ENCODE data around the gene PTPRA. TPM values are rescaled to one million over a fixed set of nuclear protein-coding genes. Genes with fewer than 3 reads are reported as not detected.
"Not testable (repeated sequence)": the region's sequence is repeated elsewhere in the genome, so short reads cannot be mapped to it uniquely, and the experiment has no call there.

The PTPRA gene, protein sequence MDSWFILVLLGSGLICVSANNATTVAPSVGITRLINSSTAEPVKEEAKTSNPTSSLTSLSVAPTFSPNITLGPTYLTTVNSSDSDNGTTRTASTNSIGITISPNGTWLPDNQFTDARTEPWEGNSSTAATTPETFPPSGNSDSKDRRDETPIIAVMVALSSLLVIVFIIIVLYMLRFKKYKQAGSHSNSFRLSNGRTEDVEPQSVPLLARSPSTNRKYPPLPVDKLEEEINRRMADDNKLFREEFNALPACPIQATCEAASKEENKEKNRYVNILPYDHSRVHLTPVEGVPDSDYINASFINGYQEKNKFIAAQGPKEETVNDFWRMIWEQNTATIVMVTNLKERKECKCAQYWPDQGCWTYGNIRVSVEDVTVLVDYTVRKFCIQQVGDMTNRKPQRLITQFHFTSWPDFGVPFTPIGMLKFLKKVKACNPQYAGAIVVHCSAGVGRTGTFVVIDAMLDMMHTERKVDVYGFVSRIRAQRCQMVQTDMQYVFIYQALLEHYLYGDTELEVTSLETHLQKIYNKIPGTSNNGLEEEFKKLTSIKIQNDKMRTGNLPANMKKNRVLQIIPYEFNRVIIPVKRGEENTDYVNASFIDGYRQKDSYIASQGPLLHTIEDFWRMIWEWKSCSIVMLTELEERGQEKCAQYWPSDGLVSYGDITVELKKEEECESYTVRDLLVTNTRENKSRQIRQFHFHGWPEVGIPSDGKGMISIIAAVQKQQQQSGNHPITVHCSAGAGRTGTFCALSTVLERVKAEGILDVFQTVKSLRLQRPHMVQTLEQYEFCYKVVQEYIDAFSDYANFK
- 30.2 and 43.4 TPM in 2 replicates for total RNA-seq (2014; rRNA removed; shearing (Covaris generic))

GRCh38 chr20:2873010-2873746 is at the start of gene PTPRA:
Gene PTPRA, plus strand, starts transcription at chr20:2873481. Its CDS starts 90,797 bp downstream, at chr20:2964278.
- peak; percentile 82 for DNase-seq (ENCODE audit: low spot score)

- no peak for DNase-seq (ENCODE audit: low spot score)
Observed at GRCh38 chr20:2825761-2826160, 47.5 kb upstream of the PTPRA start.

DNA sequence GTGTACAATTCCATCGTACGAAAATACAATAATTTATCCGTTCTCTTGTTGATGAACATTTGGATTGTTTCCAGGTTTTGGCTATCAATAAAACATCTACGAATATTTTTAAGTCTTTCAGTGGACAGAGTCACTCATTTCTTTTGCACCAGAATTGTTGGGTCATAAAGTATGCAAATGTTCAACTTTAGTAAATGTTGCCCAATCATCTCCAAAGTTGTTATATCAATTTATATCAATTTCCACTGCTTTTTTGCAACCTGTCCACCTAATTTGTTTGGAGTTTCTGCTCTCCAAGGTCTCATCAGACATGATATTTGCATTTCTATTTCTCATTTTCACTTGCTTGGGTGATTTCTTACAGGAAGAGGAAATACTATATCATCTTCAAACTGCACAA is 46.6 kb upstream of the PTPRA start:
- no peak for DNase-seq (ENCODE audit: low spot score)

GRCh38 chr20:2829376-2829775 is 43.9 kb upstream of the PTPRA start:
- DNase-seq (ENCODE audit: low spot score) = no peak

GRCh38 chr20:2831206-2831605 is 42.1 kb upstream of the PTPRA start:
- DNase-seq (ENCODE audit: low spot score) = not testable (repeated sequence)

- DNase-seq (ENCODE audit: low spot score) = no peak
Observed at GRCh38 chr20:2833761-2834160, 39.5 kb upstream of the PTPRA start.

GRCh38 chr20:2834401-2835110 is 38.7 kb upstream of the PTPRA start:
- no peak for DNase-seq (ENCODE audit: low spot score)

- DNase-seq (ENCODE audit: low spot score) = no peak
Observed at GRCh38 chr20:2835331-2835796, 37.9 kb upstream of the PTPRA start.

GRCh38 chr20:2836035-2836434 is 37.2 kb upstream of the PTPRA start:
- no peak for DNase-seq (ENCODE audit: low spot score)

DNA sequence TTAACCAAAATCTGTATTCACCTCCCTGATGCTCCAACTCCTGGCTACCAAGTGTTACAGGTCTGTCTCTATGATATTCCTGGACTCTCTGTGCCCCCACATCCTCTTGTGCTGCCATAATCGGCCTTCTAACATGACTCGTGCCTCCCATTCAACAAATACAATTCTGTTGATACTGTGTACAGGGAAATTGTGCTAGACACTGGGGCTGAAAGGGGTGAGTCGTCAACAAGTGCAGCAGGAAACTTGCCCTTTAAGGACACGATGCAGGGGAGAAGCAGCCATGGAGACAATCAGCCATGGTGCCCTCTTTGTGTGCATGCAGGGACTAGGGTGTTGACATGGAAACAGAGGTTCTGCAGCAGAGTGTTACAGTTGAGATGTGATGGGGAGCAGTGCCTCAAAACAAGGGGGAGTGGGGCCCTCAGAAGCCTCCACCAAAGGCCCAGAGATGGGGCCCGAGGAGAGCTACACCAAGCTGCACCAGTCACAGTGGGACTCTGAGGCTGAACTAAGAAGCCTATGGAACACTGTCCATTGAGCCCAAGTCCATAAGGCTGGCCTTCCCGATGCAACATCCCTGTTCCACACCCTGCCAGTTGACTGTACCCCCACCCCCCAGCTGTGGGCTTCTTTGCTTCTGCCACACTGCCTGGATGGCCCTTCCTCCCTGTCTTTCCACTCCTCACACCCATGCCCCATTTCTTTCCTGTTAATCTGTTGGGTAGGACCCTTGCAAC is 35.9 kb upstream of the PTPRA start:
- no peak for DNase-seq (ENCODE audit: low spot score)

DNA sequence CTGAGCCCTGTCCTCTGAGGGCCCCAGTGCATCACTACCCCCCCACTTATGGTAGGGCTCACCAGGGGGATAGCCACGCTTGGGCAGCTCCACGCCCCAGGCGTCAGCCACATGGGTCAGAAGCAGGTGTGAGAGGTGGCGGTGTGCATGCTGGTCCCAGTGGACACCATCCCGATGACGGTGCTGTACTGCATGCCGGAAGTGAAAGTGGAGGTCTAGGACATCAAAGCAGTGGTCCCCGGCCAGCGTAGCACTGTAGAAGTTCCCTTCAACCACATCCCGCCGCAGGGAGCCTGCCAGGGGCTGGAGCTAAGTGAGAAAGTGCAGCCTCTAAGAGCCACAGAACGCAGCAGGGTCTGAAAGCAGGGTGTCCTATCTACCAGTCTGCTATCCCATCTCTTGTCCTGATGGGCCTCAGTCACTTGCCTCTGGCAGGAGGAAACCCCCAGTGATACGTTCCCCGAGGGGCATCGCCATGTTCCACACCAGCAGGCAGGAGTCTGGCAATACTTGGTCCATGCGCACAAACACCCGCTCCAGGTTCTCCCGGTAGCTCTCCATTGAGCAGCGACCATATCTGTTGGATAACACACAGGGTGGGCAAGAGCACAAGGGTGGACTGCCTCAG is 35.0 kb upstream of the PTPRA start:
- no peak for DNase-seq (ENCODE audit: low spot score)

GRCh38 chr20:2838847-2839671 is 34.2 kb upstream of the PTPRA start:
- DNase-seq (ENCODE audit: low spot score) = no peak

DNA sequence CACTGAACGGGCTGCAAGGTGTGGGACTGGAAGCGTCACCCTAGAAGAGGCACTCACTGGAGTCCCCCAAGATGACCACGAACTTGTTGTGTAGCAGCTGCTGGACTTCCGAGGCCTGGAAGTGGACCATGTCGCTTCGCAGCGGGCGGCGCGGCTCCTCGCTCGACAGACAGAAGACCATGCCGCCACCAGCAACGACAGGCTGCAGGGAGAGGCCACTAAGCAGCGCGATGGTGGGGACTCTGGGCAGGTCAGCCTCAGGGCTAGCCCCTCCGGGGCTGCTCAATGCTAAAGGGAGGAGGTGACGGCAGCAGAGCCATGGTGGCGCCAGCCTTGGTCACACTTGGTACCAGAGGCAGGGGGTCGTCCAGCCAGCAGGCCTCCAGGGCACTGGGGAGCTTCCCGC is 33.5 kb upstream of the PTPRA start:
- DNase-seq (ENCODE audit: low spot score) = no peak

DNA sequence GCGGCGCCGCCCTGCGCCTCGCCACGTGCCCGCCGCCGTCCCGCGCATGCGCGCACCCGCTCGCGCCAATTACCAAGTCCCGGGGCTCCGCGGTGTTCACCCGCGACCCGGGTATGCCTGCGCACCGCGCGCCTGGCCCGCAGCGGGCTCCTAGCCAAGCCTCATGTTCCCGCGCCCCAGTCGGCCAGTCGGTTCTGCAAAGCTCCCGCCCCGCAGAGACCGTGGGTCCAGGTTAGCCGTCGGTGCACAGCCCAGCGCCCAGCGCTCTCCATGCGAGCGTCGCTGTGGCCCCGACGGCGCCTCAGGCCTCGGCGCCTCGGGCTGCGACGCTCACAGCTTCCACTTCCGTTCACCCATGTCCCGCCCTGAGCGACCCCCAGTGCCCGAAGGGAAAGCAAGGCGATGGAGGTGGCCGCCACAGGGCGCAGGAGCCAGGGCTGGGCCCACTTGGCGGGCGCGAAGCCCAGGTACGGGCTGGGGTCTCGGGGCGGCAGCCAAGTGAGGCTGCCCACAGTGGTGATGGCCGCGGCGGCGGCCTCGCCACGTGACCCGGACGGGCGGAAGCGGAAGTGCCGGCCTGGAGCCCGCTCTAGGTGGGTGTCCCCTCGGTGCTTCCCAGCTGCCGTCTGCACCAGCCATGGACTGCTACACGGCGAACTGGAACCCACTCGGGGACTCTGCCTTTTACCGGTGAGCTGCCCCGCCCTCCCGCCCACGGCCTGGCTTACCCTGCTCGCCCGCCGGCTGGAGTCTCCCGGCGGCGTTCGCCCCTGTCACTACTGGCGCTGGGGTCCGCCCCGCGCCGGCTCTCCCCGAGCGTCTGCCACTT is 32.9 kb upstream of the PTPRA start, which contains the start of the genes PCED1A and VPS16:
TSS of gene PCED1A (minus strand) at position 518 of the 829 bp plus-strand sequence. CDS start 743 bp downstream, outside the sequence.
TSS of gene VPS16 (plus strand) at position 608 of the 829 bp plus-strand sequence. CDS start at position 638, 30 bp downstream.
- DNase-seq (ENCODE audit: low spot score) = peak; percentile 75

DNA sequence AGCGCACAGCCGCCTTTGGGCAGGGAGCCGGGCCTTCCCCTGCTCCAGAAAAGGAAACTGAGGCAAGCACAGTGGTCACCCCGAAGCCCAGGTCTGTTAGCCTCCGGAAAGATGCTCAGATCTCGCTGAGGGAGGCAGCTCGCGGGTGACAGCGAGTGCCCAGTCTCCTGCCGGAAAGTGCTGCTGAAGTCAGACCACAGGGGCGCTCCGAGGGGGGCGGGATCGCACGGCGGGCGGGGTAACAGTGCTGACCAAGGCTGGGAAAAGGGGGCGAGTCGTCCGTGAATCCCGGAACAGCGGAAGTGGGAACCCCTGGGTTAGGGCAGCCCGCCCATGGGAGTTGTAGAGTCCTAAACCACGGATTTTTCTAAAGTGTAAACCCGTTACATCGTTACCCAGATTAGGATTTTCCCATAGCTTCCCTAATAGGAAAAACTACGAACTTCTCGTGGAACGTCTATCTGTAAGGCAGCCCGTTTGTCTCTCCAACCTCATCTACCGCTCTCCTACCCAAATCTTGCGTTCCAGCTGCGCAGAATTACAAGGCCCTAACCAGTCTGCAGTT is 32.2 kb upstream of the PTPRA start:
- peak; percentile 56 for DNase-seq (ENCODE audit: low spot score)

DNA sequence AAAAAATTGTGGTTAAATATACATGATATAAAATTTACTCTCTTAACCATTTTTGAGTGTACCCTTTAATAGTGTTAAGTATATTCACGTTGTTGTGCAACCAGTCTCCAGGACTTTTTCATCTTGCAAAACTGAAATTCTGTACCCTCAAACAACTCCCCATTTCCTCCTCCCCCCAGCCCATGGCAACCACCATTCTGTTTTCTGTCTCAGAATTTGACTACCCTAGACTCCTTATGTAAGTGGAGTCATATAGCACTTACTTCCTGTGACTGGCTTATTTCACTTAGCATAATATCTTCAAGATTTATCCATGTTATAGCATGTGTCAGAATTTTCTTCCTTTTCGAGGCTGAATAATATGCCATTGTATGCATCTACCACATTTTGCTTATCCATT is 27.7 kb upstream of the PTPRA start:
- DNase-seq (ENCODE audit: low spot score) = no peak

DNA sequence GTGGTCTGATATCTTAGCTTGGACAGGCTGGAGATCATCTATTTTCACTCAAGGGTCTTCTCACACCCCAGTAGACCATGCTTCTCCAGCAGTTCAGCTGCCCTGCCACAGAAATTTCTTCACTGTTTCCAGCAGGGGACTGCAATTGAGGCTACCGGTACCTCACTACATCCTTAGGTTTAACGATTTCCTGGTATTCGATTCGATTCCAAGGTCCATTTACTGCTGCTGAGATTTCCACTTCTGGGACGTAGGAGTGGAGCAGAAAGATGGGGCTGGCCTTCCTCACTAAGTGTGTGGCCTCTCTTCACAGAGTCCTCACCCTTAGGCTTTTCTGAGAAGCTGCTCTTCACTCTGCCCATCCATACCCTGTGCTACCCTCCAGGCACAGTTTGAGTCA is 26.6 kb upstream of the PTPRA start:
- no peak for DNase-seq (ENCODE audit: low spot score)

- no peak for DNase-seq (ENCODE audit: low spot score)
Observed at GRCh38 chr20:2847802-2848201, 25.5 kb upstream of the PTPRA start.

Measured in A172 (cell line).